H9 (cell line): ENCODE measurements around the gene ETNK2. TPM values are rescaled to one million over a fixed set of nuclear protein-coding genes. Genes with fewer than 3 reads are reported as not detected.

Experiments
- DNase-seq: peaks from one replicate; pipeline ENCODE4 v3.0.0-alpha.2; 2017
- H2AFZ ChIP-seq: one replicate; pipeline ENCODE4 v1.6.1; 2013; ENCODE audit warnings: mild to moderate bottlenecking, low read length, control low read depth, moderate library complexity
- H2AK5ac ChIP-seq: 2 replicates; pipeline ENCODE4 v1.6.1; 2013; ENCODE audit warnings: low read length, control low read depth, mixed read lengths; ENCODE audit not compliant: insufficient read length
- H2BK120ac ChIP-seq: one replicate; pipeline ENCODE4 v1.6.1; 2013; ENCODE audit warnings: low read depth, mild to moderate bottlenecking, low read length, control low read depth, inconsistent platforms; ENCODE audit not compliant: poor library complexity, severe bottlenecking
- H2BK12ac ChIP-seq: 2 replicates; pipeline ENCODE4 v1.6.1; 2013; ENCODE audit warnings: low read length, control low read depth, mixed read lengths, low read depth; ENCODE audit not compliant: insufficient read length
- H2BK15ac ChIP-seq: 2 replicates; pipeline ENCODE4 v1.6.1; 2013; ENCODE audit warnings: low read depth, low read length, control low read depth
- H2BK20ac ChIP-seq: one replicate; pipeline ENCODE4 v1.6.1; 2013; ENCODE audit warnings: low read depth, mild to moderate bottlenecking, low read length, control low read depth, inconsistent platforms; ENCODE audit not compliant: poor library complexity, severe bottlenecking
- H2BK5ac ChIP-seq: 2 replicates; pipeline ENCODE4 v1.6.1; 2013; ENCODE audit warnings: low read length, control low read depth, mixed read lengths; ENCODE audit not compliant: insufficient read length
- H3K14ac ChIP-seq: 2 replicates; pipeline ENCODE4 v1.6.1; 2013; ENCODE audit warnings: low read length, control low read depth; ENCODE audit not compliant: insufficient read depth
- H3K18ac ChIP-seq: 2 replicates; pipeline ENCODE4 v1.6.1; 2013; ENCODE audit warnings: low read depth, mild to moderate bottlenecking, mixed read lengths, low read length, control low read depth; ENCODE audit not compliant: insufficient read length
- H3K23ac ChIP-seq: 2 replicates; pipeline ENCODE4 v1.6.1; 2013; ENCODE audit warnings: low read length, control low read depth, mixed read lengths, low read depth; ENCODE audit not compliant: insufficient read length
- H3K23me2 ChIP-seq: 2 replicates; pipeline ENCODE4 v1.6.1; 2013; ENCODE audit warnings: low read depth, mild to moderate bottlenecking, mixed read lengths, low read length, control low read depth; ENCODE audit not compliant: insufficient read length, poor library complexity, severe bottlenecking
- H3K27ac ChIP-seq: 2 replicates; pipeline ENCODE4 v1.5.1; 2013; ENCODE audit warnings: low read length, control low read depth, mixed read lengths, low read depth; ENCODE audit not compliant: insufficient read length
- H3K27me3 ChIP-seq: 2 replicates; pipeline ENCODE4 v1.6.1; 2013; ENCODE audit warnings: low read length, control low read depth, inconsistent platforms; ENCODE audit not compliant: insufficient read depth
- H3K4ac ChIP-seq: 2 replicates; pipeline ENCODE4 v1.6.1; 2013; ENCODE audit warnings: low read depth, mild to moderate bottlenecking, control low read depth, inconsistent platforms, low read length, moderate library complexity
- H3K4me1 ChIP-seq: 2 replicates; pipeline ENCODE4 v1.6.1; 2013; ENCODE audit warnings: low read length, control low read depth, inconsistent platforms; ENCODE audit not compliant: insufficient read depth
- H3K4me2 ChIP-seq: 2 replicates; pipeline ENCODE4 v1.6.1; 2013; ENCODE audit warnings: low read length, control low read depth, mixed read lengths; ENCODE audit not compliant: insufficient read length, insufficient read depth
- H3K56ac ChIP-seq: 2 replicates; pipeline ENCODE4 v1.6.1; 2013; ENCODE audit warnings: low read depth, mild to moderate bottlenecking, mixed read lengths, low read length, control low read depth; ENCODE audit not compliant: insufficient read length
- H3K79me1 ChIP-seq: 2 replicates; pipeline ENCODE4 v1.6.1; 2013; ENCODE audit warnings: low read depth, mild to moderate bottlenecking, moderate library complexity, low read length, control low read depth, inconsistent platforms; ENCODE audit not compliant: insufficient read depth, poor library complexity, severe bottlenecking
- H3K79me2 ChIP-seq: 2 replicates; pipeline ENCODE4 v1.6.1; 2013; ENCODE audit warnings: low read length, control low read depth, inconsistent platforms; ENCODE audit not compliant: insufficient read depth
- H3K9ac ChIP-seq: 2 replicates; pipeline ENCODE4 v1.6.1; 2013; ENCODE audit warnings: low read length, control low read depth, mixed read lengths; ENCODE audit not compliant: insufficient read length; ENCODE audit errors: extremely low read depth
- H3K9me3 ChIP-seq: one replicate; pipeline ENCODE4 v1.6.1; 2013; ENCODE audit warnings: low read depth, low read length, inconsistent platforms; ENCODE audit not compliant: control insufficient read depth
- H3T11ph ChIP-seq: one replicate; pipeline ENCODE4 v1.6.1; 2013; ENCODE audit warnings: mild to moderate bottlenecking, low read length, control low read depth, inconsistent platforms
- H4K20me1 ChIP-seq: one replicate; pipeline ENCODE4 v1.6.1; 2013; ENCODE audit not compliant: control insufficient read depth, insufficient read length, insufficient read depth
- H4K5ac ChIP-seq: 2 replicates; pipeline ENCODE4 v1.6.1; 2013; ENCODE audit warnings: low read depth, mild to moderate bottlenecking, mixed read lengths, low read length, control low read depth; ENCODE audit not compliant: insufficient read length
- H4K8ac ChIP-seq: replicated peaks from 2 replicates; pipeline ENCODE4 v1.6.1; 2013; ENCODE audit warnings: low read length, control low read depth, mixed read lengths, low read depth; ENCODE audit not compliant: insufficient read length
- H4K91ac ChIP-seq: 2 replicates; pipeline ENCODE4 v1.6.1; 2013; ENCODE audit warnings: low read depth, mild to moderate bottlenecking, moderate library complexity, mixed read lengths, low read length, control low read depth; ENCODE audit not compliant: insufficient read length
- H3K27ac Mint-ChIP-seq, 3 experiments: 2 replicates in 2 of 3; 3 replicates in 1 of 3; pipeline ENCODE4 v1.8.0; 2020 to 2021; ENCODE audit warnings: mixed read lengths in 3 of 3, mild to moderate bottlenecking in 1 of 3, moderate library complexity in 1 of 3
- H3K27me3 Mint-ChIP-seq: 2 replicates; pipeline ENCODE4 v1.8.0; 2021; ENCODE audit warnings: low read depth, mild to moderate bottlenecking, moderate library complexity, mixed read lengths
- H3K36me3 Mint-ChIP-seq, 3 experiments: 2 replicates in 2 of 3; 3 replicates in 1 of 3; pipeline ENCODE4 v1.8.0; 2020 to 2021; ENCODE audit warnings: low read depth in 3 of 3, mixed read lengths in 3 of 3; ENCODE audit not compliant: insufficient read depth in 1 of 3
- H3K4me1 Mint-ChIP-seq, 2 experiments: 2 replicates each; pipeline ENCODE4 v1.8.0; 2020; ENCODE audit warnings: mixed read lengths in 2 of 2
- H3K4me3 Mint-ChIP-seq, 2 experiments: 2 replicates in 1 of 2; 3 replicates in 1 of 2; pipeline ENCODE4 v1.8.0; 2020 to 2021; ENCODE audit warnings: mild to moderate bottlenecking in 2 of 2, mixed read lengths in 2 of 2, moderate library complexity in 1 of 2
- H3K9me3 Mint-ChIP-seq, 2 experiments: 2 replicates in 1 of 2; 3 replicates in 1 of 2; pipeline ENCODE4 v1.8.0; 2020; ENCODE audit warnings: mild to moderate bottlenecking in 2 of 2, mixed read lengths in 2 of 2, moderate library complexity in 1 of 2
- CTCF ChIP-seq: fragments of 200-600 bp; sonication (generic); conservative IDR thresholded peaks from 3 replicates; pipeline ENCODE4 v1.8.0; 2021; ENCODE audit warnings: antibody characterized with exemption, mild to moderate bottlenecking
- WGBS: extraction: QIAGEN DNeasy Blood & Tissue Kit; methylation state at CpG from one replicate; pipeline ENCODE4 v1.1.7; 2013; ENCODE audit warnings: missing lambda C conversion rate, low lambda C conversion rate, mixed read lengths; ENCODE audit not compliant: insufficient read length; ENCODE audit errors: extremely low coverage; 5-methylcytosine and 5-hydroxymethylcytosine counted together
- total RNA-seq: library from RNA; stranded (reverse); gene quantifications from 2 replicates; pipeline ENCODE4 v1.2.1, GENCODE V29; 2021

Gene ETNK2
- total RNA-seq, 1 experiment from 2014 or later: 17.6 TPM

GRCh38 chr1:204128464-204128963 is 23.3 kb downstream of the ETNK2 start:
- H3K27me3 ChIP-seq: no peaks in the 10 kb centered on the region
- Mint-ChIP-seq H3K4me1 (peaks cover 37 to 40% of the 10 kb centered on the region in 2 experiments), H3K9me3 (no peaks in the 10 kb centered on the region; a peak in 1 of 5 replicates), H3K4me3 (peak overlapping the region in 1 of 2 experiments; percentile 55; a peak in 2 of 5 replicates), H3K27me3 (no peaks in the 10 kb centered on the region; the same call in 1 of the 2 replicates), H3K27ac (peak overlapping the region in 2 of 3 experiments; percentile 75 to 84; a peak in 4 of 7 replicates), H3K36me3 (peaks cover 21 to 63% (median 34%) of the 10 kb centered on the region in 3 experiments; a peak in 6 of 7 replicates)
- WGBS: no CpG with 5 or more reads among the region's 4 CpGs
- no peak overlapping the region for H3K18ac ChIP-seq
- no peaks in the 10 kb centered on the region for H3K9me3 ChIP-seq
- no peak overlapping the region for H3K14ac ChIP-seq
- no peak overlapping the region for H2BK20ac ChIP-seq
- H3K79me2 ChIP-seq: no peaks in the 10 kb centered on the region
- no peak overlapping the region for H4K8ac ChIP-seq
- no peak overlapping the region for H3K56ac ChIP-seq
- H3K23me2 ChIP-seq: peaks cover 4% of the 10 kb centered on the region
- no peak overlapping the region for H4K5ac ChIP-seq
- no peak overlapping the region for H2BK12ac ChIP-seq
- H2AK5ac ChIP-seq: no peak overlapping the region
- no peak overlapping the region for H3K9ac ChIP-seq
- H3T11ph ChIP-seq: no peak overlapping the region
- no peak overlapping the region for H2BK120ac ChIP-seq
- H3K27ac ChIP-seq: no peak overlapping the region
- no peak overlapping the region for H2AFZ ChIP-seq
- TF ChIP-seq CTCF: no peak
- DNase-seq: no peak
- no peak overlapping the region for H3K4me2 ChIP-seq
- no peaks in the 10 kb centered on the region; the same call in 1 of the 2 replicates for H3K4me1 ChIP-seq
- no peak overlapping the region for H2BK5ac ChIP-seq
- no peak overlapping the region for H3K23ac ChIP-seq
- no peak overlapping the region for H3K4ac ChIP-seq
- no peak overlapping the region for H2BK15ac ChIP-seq
- no peak overlapping the region for H4K91ac ChIP-seq
- no peaks in the 10 kb centered on the region for H4K20me1 ChIP-seq
- H3K79me1 ChIP-seq: no peaks in the 10 kb centered on the region
